Astrocyte of the cerebellum (primary cell): ENCODE measurements around the gene PARVG.

Source experiments
- DNase-seq: peaks from one replicate; pipeline ENCODE4 v3.0.0-alpha.2; 2011; ENCODE audit warnings: low read depth
- H3K4me3 ChIP-seq: 2 replicates; pipeline ENCODE4 v1.5.1; 2011; ENCODE audit warnings: mild to moderate bottlenecking, low read depth, low read length, moderate library complexity
- CTCF ChIP-seq: IDR thresholded peaks from 2 replicates; pipeline ENCODE4 v1.5.1; 2012; ENCODE audit warnings: low read length, low read depth, moderate library complexity, mild to moderate bottlenecking; ENCODE audit errors: missing control alignments
- in situ Hi-C: cut with HindIII; loops from 2 replicates; pipeline ENCODE4 v1.10.0; 2017; ENCODE audit warnings: low sequenced_read_pairs

Gene PARVG

GRCh38 chr22:44186121-44186510 lies 5.4 kb downstream of the PARVG start:
- TF ChIP-seq CTCF: no peak
- H3K4me3 ChIP-seq: no peak overlapping the region
- no peak for DNase-seq
- in situ Hi-C loops: no loop called here

GRCh38 chr22:44186737-44187136 lies 6.0 kb downstream of the PARVG start:
- TF ChIP-seq CTCF: no peak
- H3K4me3 ChIP-seq: no peak overlapping the region
- in situ Hi-C loops: no loop called here
- no peak for DNase-seq

- TF ChIP-seq CTCF: no peak
- no peak overlapping the region for H3K4me3 ChIP-seq
- in situ Hi-C loops: no loop called here
- DNase-seq: no peak
These were observed 7.0 kb downstream of the PARVG start for GRCh38 chr22:44187652-44188230.

GRCh38 chr22:44188316-44188715 lies 7.6 kb downstream of the PARVG start:
- no peak overlapping the region for H3K4me3 ChIP-seq
- DNase-seq: no peak
- no peak for TF ChIP-seq CTCF
- in situ Hi-C loops: no loop called here

GRCh38 chr22:44188986-44189630 lies 8.4 kb downstream of the PARVG start:
- TF ChIP-seq CTCF: no peak
- in situ Hi-C loops: no loop called here
- no peak for DNase-seq
- H3K4me3 ChIP-seq: no peak overlapping the region

- no peak for DNase-seq
- no peak overlapping the region for H3K4me3 ChIP-seq
- in situ Hi-C loops: no loop called here
- no peak for TF ChIP-seq CTCF
These were observed 9.8 kb downstream of the PARVG start for GRCh38 chr22:44190381-44190976.
